Testis (tissue), 3 donors: Measurements from ENCODE around the gene IMP3. TPM values are rescaled to one million over a fixed set of nuclear protein-coding genes. Genes with fewer than 3 reads are reported as not detected.

Source experiments
- DNase-seq: peaks from one replicate; pipeline ENCODE4 v3.0.0-alpha.2; 2019
- H3K27ac ChIP-seq, 2 donors: fragments of 200-600 bp; sonication (generic); one replicate each; pipeline ENCODE4 v1.5.1; 2019
- H3K27me3 ChIP-seq: fragments of 200-600 bp; sonication (generic); one replicate; pipeline ENCODE4 v1.5.1; 2019
- H3K36me3 ChIP-seq: fragments of 200-600 bp; sonication (generic); one replicate; pipeline ENCODE4 v1.5.1; 2017; ENCODE audit warnings: low read depth; ENCODE audit errors: missing control alignments
- H3K4me1 ChIP-seq: fragments of 200-600 bp; sonication (generic); one replicate; pipeline ENCODE4 v1.5.1; 2019
- H3K4me3 ChIP-seq, 2 donors: fragments of 200-600 bp; sonication (generic); one replicate each; pipeline ENCODE4 v1.5.1; 2017 to 2019
- H3K9me3 ChIP-seq: fragments of 200-600 bp; sonication (generic); one replicate; pipeline ENCODE4 v1.5.1; 2017
- CTCF ChIP-seq, 3 experiments: fragments of 450-650 bp in 2 of 3; fragments of 200-600 bp in 1 of 3; sonication (generic) in 1 of 3; IDR thresholded peaks; one replicate each; pipeline ENCODE4 v1.5.1; 2016 to 2019; ENCODE audit warnings: antibody characterized with exemption in 3 of 3, mild to moderate bottlenecking in 2 of 3, moderate library complexity in 1 of 3
- POLR2A ChIP-seq: fragments of 450-650 bp; IDR thresholded peaks from one replicate; pipeline ENCODE4 v1.6.1; 2017; ENCODE audit warnings: antibody characterized with exemption, mild to moderate bottlenecking, moderate library complexity
- WGBS, 2 donors: methylation state at CpG; one replicate each; pipeline ENCODE4 v1.1.5; 2018; 5-methylcytosine and 5-hydroxymethylcytosine counted together
- intact Hi-C: fragments of 100-400 bp; cut with DNase I; formaldehyde crosslinking; loops from one replicate; pipeline ENCODE4 v1.15.1; 2023; ENCODE audit warnings: low total_unique reads
- polyA plus RNA-seq: library from polyadenylated mRNA; stranded (reverse); fragments of 350-450 nt; fragmentation: Illumina TruSeq; extraction: RNeasy Lipid Tissue Mini Kit (QIAGEN cat#74804); gene quantifications from one replicate; pipeline ENCODE4 v1.2.3, GENCODE V29; 2014; ENCODE audit warnings: low read depth, low replicate concordance; ENCODE audit not compliant: insufficient read depth
- total RNA-seq, 2 donors: library from RNA; depleted of rRNA; stranded (reverse); fragments of >200 nt; gene quantifications; one replicate each; pipeline ENCODE4 v1.2.3, GENCODE V29; 2016

The IMP3 gene
- total and polyA plus RNA-seq, 3 donors from 2014 or later, result 32.6 to 111 (median 87.5) TPM

GRCh38 chr15:75625542-75626347, 14.3 kb downstream of the IMP3 start, which contains the start of gene SNUPN:
SNUPN (minus strand) TSS chr15:75625725; CDS start chr15:75621051, 4,674 bp downstream.
- intact Hi-C loops, result loop anchor here (10.0 kb wide), 1 partner anchor 261 kb away; the partner anchor contains the start of gene MAN2C1
- H3K36me3 ChIP-seq, result no peaks in the 10 kb centered on the region
- peak within 1 kb of the TSS; percentile 77 to 99 for H3K4me3 ChIP-seq
- peak within 1 kb of the TSS; percentile 91 to 96 for H3K27ac ChIP-seq
- TF ChIP-seq POLR2A (peak; percentile 28), CTCF (IDR thresholded peaks at IDR 0.05) (peak in 1 of 3 experiments; percentile 22)
- 1 to 2% methylated on average over 16 to 39 of the region's 47 CpGs for WGBS, 2 donors
- peaks cover 10% of the 10 kb centered on the region for H3K4me1 ChIP-seq
- no peaks in the 10 kb centered on the region for H3K9me3 ChIP-seq
- peak; percentile 97 for DNase-seq
- H3K27me3 ChIP-seq, result no peaks in the 10 kb centered on the region

GRCh38 chr15:75622505-75622904, 17.5 kb downstream of the IMP3 start:
- H3K4me3 ChIP-seq, result no peak overlapping the region
- no peaks in the 10 kb centered on the region for H3K9me3 ChIP-seq
- peaks cover 13% of the 10 kb centered on the region for H3K4me1 ChIP-seq
- H3K27ac ChIP-seq, result peak overlapping the region in 1 of 2 donors; percentile 13
- no peak for DNase-seq
- intact Hi-C loops, result loop anchor here (10.0 kb wide), 1 partner anchor 258 kb away; the partner anchor contains the start of gene MAN2C1
- TF ChIP-seq CTCF (IDR thresholded peaks at IDR 0.05) (no peak), POLR2A (no peak)
- WGBS, 2 donors, result 71 to 76% methylated on average over 2 of the region's 2 CpGs
- no peaks in the 10 kb centered on the region for H3K27me3 ChIP-seq
- H3K36me3 ChIP-seq, result no peaks in the 10 kb centered on the region

DNA sequence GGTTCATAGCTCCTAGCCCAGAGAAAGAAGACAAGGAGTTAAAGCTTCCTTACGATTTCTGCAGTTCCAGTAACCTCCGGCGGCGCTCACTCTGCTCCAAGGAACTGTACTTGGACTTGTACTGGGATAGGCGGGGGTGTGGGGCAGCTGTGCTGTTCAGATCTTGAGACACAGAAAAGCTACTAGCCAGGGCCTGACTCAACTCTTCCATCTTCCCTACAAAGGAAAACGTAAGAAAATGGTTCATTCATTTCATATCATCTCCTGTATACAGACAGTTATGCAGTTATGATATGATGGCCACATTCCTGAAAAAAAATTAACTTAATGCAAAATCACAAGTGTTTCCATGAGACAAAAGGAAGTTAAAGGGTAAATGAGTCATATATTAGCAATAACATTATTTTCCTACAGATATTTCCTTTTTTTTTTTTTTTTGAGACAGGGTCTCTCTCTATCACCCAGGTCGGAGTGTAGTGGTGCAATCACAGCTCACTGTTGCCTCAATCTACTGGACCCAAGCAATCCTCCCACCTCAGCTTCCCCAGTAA, 19.1 kb downstream of the IMP3 start:
- 39 to 47% methylated on average over 7 of the region's 7 CpGs for WGBS, 2 donors
- Histone ChIP-seq H3K27ac (peak overlapping the region; percentile 27 to 67), H3K4me3 (no peak overlapping the region), H3K9me3 (no peaks in the 10 kb centered on the region), H3K27me3 (no peaks in the 10 kb centered on the region), H3K4me1 (peaks cover 13% of the 10 kb centered on the region), H3K36me3 (no peaks in the 10 kb centered on the region)
- TF ChIP-seq CTCF (IDR thresholded peaks at IDR 0.05) (peak in 1 of 3 experiments; percentile 35), POLR2A (no peak)
- intact Hi-C loops, result loop anchor here (10.0 kb wide), 1 partner anchor 256 kb away; the partner anchor contains the start of gene MAN2C1
- DNase-seq, result peak; percentile 86

DNA sequence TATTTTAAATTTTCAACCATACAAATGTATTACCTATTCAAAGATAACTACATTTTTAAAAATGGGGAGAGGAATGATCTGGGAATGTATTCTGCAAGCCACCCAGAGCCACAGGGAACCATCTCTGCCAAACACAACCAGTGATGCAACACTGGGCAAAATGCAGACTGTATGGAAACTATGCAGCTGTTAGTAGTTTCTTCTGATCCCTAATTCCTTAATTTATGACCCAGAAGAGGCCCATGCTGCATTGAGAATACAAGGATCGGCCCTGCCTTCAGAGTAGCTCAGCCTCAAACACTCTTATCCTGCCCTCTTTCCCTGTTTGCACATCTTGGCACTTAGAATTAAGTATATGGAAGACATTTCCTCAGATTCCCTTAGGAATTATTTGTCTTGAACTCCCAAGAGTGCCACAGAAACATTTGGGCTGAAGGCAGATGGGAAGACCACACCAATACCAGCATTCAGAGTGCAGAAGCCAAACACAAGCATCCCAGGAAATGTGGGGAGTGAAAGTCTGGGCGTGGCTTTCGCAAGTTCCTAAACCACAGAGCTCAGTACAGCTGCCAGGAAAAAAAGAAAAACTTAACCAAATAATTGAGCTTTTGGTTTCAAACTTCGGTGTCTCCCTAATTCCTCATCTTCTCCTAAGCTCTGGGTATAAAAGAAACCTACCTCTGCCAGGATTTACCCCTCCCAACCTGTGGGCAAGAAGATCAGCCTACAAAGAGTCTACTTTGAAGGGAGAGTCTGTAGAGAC, 19.8 kb downstream of the IMP3 start:
- intact Hi-C loops, result loop anchor here (10.0 kb wide), 1 partner anchor 255 kb away; the partner anchor contains the start of gene MAN2C1
- no peak for TF ChIP-seq CTCF (IDR thresholded peaks at IDR 0.05)
- no peak for TF ChIP-seq POLR2A
- Histone ChIP-seq H3K4me3 (no peak overlapping the region), H3K27ac (peak overlapping the region; percentile 27 to 67), H3K9me3 (no peaks in the 10 kb centered on the region), H3K27me3 (no peaks in the 10 kb centered on the region), H3K36me3 (no peaks in the 10 kb centered on the region), H3K4me1 (peaks cover 13% of the 10 kb centered on the region)
- peak; percentile 35 for DNase-seq
- WGBS, 2 donors, result 46 to 56% methylated on average over 4 of the region's 4 CpGs
